Dermis microvascular lymphatic vessel endothelial cell (primary cell): Measurements from ENCODE around the gene TUFT1. TPM values are rescaled to one million over a fixed set of nuclear protein-coding genes. Genes with fewer than 3 reads are reported as not detected.
"Not testable (repeated sequence)": the region's sequence is repeated elsewhere in the genome, so short reads cannot be mapped to it uniquely, and the experiment has no call there.

Experiments
- DNase-seq, 2 donors: peaks; one replicate each; pipeline versions ENCODE4 v3.0.0 to v3.0.0-alpha.2; 2010; ENCODE audit warnings: low read depth in 2 of 2
- total RNA-seq: library from RNA; depleted of rRNA; stranded (reverse); fragments of >200 nt; gene quantifications from 2 replicates; pipeline ENCODE4 v1.2.1, GENCODE V29; 2014

TUFT1 gene
- total RNA-seq, 1 donor from 2014 or later = 3.9 TPM

DNA sequence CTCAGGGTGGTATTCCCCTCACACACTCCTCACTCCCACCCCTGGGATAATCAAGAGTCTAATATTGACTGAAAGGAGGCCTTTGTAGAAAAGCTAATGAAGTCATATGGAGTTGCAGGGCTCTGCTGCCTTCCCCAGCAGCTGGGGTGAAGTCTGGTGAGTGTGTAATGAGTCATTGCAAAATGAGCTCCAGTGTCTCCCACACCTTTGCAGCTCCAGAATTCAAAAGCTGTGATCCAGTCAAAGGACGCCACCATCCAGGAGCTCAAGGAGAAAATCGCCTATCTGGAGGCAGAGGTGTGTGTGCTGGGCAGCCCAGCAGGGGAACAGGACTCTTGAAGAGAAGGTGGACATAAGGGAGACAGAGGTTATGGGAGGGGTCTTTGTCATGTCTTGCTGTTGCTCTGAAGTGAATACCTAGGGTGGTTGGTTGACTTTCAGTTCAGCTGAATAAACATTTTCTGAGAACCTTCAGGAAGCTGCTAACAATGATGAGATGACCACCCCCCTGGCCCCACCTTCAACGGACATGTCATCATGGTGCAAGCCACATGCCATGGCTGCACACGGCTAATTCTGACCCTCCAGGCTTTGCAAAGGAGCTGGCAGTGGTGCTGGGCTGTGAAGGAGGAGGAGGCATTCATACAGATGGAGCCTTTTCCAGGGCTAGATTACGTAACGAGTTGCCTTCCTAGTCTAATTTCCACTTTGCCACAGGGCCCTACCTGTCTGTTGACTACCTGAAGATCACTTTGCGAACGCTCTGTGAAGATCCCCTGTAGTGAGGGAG, 39.5 kb downstream of the TUFT1 start:
- DNase-seq = no peak

DNA sequence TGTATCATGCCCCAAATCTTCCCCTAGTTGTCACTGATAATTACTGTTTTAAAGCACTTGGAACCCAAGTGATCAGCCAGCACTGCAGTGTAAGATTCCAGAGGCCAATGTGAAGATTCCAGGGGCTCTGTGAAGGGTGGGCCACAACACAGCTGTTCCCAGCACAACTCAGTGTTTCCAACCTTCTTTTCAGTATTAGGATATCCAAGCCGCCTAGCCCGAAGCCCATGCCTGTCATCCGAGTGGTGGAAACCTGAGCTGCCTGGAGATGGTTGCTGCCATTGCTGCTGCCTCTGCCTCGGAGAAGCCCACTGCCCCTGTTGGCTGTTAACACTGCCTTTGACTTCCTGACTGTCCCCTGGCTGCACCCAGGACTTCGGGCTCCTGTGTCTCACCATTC, 41.3 kb downstream of the TUFT1 start:
- DNase-seq = no peak

DNA sequence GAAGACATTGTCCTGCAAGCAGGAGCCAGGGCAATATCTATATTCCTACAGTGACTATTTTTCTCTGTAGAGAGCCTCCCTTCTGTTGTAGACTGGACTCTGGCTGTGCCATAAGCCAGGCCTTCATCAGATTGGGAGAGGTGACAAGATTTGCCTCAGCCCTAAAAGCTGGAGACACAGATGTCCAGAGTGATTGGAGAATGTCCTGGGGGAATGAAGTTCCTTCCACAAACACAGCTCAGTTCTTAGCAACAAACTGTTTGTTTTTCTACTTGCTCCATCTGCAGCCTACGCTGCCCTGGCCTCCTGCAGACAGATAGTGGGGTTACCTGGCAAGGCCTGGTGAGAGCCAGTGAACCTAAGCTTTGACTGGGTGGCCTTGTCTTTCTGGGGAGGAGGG, 41.8 kb downstream of the TUFT1 start:
- no peak for DNase-seq

DNA sequence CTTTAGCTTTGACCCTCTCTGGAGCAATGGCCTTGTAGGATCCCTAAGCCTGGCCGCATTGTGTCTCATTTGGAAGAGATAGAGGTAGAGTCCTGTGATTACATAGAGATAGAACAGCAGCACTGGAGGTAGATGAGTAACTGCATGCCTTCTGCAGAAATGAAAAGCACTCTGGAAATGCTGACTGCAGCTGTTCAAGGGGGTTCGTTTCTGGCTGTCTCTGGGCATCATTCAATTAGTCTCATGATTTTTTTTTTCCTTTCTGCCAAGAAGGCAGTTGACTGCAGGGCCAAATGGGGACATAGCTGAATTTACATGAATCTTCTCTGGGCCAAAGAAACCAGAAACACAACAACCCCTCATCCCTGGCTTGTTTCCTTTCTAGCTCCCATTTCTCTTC, 43.7 kb downstream of the TUFT1 start:
- no peak for DNase-seq

DNA sequence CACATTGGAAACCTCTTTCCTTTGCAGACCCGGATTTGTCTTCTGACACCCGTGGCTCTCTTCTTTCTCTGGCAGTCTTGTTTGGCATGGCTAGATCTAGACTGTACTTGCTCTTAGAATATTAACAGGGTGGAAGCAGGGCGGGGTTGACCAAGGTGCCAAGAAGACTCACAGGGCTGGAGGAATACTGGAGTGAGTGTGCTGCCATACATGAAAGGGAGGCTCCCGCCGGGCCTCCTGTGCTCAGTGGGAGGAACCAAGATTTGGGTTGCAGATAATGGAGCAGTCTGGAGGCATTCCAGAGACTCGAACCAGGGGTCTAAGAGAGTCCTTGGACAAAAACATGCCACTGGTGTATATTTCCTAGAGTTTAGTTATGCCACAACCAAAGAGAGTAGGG, 44.2 kb downstream of the TUFT1 start:
- no peak for DNase-seq

DNA sequence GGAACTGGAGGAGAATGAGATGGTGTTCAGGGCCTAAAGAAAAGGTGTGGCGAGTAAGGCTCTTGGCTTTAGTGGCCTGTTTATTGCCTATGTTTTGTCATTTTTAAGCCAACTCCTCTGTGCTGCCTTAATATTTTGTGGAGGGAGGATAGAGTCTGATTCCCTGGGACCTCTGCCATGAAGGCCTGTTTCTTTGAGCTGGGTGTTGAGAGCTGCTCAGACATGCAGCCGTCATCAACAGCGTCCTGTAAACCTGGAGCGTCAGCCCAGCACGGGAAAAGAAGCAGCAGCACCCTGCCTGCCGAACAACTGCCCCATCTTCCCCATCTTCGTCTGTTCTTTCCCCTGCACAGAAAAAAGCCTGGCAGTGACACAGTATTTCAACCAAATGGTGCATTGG, 44.7 kb downstream of the TUFT1 start:
- DNase-seq = no peak

DNA sequence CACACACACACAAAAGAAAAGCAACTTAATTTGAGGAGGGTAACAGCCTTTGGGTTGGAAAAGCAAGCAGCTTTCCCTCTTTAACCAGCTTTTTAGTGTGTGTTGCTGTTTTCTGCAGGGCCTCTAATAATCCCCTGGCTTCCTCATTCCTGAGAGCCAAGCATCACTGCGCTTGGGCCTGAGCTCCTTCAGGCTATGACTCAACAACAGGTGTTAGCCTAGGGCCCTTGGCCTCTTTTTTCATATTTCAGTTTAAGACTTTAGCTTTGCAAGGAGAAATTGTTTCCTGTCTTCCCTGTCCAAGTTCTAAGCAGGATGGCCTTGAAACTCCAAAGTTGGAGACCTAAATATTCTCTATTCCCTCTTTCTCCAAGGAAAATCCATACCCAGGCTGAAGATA, 45.5 kb downstream of the TUFT1 start:
- DNase-seq = peak in 1 of 2 donors; percentile 19

DNA sequence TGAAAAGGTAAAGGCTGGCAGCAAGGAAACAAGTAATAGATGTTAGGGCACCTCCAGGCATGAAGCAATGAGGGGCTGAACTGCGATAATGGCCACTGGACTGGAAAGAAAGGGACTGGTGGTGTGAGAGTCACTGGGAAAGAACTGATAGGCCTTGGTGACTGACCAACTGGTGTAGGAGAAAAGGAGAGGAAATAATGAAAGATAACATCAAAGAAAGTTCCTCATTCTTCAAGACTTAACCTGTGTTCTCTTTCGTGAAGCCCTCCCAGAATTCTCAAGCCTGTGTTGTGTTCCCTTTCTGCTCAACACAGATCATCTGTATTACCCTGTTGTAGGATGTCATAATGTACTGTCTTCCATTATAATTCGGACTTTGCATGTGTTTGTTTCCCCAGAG, 50.9 kb downstream of the TUFT1 start:
- no peak for DNase-seq

DNA sequence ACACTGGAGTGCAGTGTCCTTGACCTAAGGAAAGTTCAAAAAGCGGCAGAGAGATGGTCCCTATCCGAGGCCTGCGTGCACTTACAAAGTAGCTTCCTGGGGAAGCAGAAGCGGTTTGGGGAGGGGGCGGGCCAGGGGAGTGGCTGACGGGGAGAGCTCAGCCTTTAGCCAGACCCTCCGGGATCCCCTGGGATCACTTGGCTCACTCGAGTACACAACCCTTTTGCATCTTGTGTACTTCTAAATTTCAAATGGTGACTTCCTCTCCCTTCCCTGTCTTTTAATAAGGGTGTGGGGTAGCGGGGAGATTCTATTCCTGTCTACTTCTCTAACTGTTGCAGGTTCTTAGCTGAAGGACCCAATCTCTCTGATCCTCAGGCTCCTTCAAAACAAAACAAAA, 53.6 kb downstream of the TUFT1 start:
- no peak for DNase-seq

DNA sequence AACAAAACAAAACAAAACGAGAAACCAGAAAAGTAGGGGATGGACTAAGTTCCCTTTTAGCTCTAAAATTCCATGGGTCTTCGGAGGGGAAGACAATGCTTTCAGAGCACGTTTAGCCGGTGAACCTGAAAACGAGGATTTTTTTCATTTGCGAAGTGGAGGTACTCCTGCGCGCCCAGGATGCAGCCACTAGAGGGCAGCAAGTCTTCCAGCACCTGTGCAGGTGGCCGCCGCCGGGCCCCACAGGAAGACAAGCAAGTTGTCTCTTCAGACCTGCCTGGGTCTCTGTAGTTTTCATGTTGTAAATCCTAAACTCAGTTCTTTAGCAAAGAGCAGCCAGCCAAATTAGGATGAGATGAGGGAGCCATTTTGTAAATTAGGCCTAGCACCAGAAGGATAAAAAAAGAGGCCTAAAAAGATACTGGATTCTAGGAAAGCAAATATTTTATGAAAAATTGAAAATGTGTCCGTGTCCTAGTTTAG, 54.1 kb downstream of the TUFT1 start:
- DNase-seq = peak; percentile 40 to 64

DNA sequence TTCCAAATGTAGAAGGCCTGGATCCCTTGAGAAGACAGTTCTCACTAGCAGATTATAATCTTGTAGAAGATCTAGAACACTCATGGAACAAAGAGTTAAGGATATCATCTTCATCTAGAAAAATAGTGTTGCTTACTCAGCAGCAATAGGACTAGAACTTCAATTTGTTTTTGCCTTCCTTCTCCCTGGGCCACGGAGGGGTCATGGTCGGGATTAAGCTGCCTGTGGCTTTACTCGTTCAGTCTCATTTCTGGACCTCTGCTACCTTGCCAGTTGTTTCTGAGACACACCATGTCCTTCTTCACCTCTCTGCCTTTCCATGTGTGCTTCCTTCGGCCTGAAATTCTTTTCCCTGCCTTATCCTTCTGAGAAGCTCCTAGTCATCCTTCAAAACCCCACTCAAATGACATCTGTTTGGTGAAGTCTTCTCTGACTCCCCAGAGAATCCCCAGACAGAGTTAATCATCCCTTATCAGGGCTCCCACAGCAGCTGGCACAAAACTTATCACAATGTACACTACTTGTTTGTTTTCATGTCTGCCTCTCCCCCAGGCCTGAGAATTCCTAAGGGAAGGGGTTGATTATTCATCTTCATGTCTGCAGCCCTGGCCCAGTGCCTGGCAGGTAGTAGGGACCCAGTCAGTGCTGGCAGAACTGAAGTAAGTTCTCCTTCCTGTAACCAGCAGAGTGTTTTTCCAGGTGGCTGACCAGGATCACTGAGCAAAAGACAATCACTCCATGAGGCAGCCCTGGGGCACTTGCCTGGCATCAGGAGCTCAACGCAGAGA, 56.3 kb downstream of the TUFT1 start:
- peak in 1 of 2 donors; percentile 71 for DNase-seq

DNA sequence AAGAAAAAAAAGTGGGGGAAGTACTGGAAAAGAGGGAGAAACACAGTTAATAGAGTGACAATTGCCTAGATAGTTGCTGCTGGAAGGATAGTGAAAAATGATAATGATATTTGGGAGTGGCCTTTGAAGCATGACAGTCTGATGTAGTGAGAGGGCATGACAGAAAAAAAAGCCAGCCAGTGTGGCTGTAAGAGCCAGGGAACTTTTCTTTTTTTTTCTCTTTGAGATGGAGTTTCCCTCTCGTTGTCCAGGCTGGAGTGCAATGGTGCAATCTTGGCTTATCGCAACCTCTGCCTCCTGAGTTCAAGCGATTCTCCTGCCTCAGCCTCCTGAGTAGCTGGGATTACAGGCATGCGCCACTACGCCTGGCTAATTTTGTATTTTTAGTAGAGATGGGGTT, 62.4 kb downstream of the TUFT1 start:
- not testable (repeated sequence) for DNase-seq

DNA sequence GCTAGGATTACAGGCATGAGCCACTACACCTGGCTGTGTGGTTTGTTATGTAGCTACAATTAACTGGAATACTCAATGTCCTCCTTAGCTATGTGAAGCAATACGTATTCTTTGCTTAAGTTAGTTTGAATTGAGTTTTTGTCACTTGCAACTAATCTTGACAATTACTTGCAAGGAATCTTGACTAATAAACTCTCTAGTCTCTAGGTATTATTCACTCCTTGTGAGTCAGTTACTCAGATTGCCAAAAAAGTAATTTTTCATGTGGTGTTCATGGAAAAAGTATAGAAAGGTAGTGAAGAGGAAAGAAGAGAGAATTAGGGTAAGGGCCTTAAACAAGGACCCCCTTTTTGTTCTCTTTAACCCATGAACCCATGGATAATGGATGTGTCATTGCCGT, 64.2 kb downstream of the TUFT1 start:
- DNase-seq = no peak

DNA sequence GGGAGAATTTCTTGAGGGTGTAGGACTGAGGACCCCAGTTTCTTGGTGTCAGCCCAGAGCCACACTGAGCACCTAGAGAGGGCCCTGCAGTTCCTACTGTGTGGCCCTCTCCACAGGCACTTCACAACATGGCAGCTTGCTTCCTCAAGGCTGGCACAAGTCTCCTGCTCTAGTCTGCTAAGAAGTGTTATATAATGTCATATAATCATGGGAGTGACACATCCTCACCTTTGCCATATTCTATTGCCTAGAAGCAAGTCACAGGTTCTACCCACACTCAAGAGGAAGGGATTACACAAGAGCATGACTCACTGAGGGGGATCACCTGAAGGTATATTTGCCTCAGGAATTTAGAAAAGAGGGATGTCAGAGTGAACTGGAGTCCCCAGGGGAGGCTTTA, 66.3 kb downstream of the TUFT1 start:
- no peak for DNase-seq

DNA sequence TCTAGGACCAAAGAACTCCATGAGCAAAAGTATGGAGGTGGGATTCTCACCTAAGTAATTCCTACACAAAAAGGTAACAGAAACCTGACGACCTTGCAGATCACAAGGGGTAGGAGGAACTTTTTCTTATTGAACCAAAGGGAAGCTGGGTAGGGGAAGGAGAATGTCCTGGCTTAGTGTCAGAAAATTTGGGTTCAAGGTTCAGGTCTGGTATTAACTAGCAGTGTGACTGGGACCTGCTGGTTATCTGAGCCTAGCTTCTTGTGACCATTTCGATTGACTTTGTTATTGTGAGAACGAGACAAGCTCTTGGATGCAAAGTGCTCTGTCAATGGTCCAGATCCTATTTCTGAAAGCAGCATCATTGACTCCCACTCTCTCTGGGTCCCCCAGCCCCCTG, 66.7 kb downstream of the TUFT1 start:
- no peak for DNase-seq

DNA sequence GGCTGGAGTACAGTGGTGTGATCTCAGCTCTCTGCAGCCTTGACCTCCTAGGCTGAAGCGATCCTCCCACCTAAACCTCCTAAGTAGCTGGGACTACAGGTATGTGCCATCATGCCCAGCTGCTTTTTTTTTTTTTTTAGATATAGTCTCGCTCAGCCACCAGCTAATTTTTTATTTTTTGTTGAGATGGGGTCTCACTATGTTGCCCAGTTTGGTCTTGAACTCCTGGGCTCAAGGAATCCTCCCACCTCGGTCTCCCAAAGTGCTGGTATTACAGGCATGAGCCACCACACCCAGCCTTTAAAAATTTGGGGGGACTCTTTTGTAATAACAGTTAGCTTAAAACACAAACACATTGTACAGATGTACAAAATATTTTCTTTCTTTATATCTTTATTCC, 70.0 kb downstream of the TUFT1 start:
- DNase-seq = no peak

DNA sequence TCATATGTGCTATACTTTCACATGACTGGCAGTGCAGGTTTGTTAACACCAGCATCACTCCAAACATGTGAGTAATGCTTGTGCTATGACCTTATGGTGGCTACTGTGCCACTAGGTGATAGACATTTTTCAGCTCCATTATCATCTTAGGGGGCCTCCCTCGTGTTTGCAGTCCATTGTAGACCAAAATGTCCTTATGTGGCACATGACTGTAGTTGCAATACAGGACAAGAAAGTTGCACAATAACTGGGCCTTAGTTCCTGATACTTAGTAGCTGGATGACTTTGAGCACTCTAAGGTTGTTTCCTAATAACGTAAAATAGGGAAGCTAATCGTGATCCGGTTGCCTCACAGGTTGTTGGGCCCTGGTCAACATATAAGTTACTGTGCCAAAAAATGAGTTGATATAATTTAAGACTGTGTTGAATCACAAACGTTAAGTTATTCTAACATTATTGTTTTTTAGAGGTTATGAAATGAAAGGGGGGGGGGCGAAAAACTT, 71.2 kb downstream of the TUFT1 start:
- no peak for DNase-seq

DNA sequence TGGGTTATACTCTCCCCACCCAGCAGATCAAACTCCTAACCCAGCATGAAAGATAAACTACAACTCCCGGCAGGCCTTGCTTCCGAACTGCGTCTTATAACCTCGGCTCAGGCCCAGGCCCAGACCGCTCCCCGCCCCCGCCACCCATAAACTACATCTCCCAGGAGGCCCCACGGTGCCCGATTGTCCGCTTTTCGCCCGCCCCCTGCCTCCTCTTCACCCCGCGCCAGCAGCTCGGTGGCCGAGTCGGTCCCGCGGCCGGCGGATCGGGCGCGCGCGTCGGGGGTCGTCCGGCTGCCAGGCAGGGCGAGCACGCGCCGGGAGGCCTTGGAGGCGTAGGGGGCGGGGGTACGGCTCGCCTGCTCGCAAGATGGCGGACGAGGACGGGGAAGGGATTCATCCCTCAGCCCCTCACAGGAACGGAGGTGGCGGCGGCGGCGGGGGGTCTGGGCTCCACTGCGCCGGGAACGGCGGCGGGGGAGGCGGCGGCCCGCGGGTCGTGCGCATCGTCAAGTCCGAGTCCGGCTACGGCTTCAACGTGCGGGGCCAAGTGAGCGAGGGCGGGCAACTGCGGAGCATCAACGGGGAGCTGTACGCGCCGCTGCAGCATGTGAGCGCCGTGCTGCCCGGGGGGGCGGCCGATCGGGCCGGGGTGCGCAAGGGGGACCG, 71.9 kb downstream of the TUFT1 start, which contains the start of gene SNX27:
SNX27 (plus strand) TSS at position 219 of the 669 bp plus-strand sequence; CDS start at position 371, 152 bp downstream.
- DNase-seq = peak; percentile 78 to 95

DNA sequence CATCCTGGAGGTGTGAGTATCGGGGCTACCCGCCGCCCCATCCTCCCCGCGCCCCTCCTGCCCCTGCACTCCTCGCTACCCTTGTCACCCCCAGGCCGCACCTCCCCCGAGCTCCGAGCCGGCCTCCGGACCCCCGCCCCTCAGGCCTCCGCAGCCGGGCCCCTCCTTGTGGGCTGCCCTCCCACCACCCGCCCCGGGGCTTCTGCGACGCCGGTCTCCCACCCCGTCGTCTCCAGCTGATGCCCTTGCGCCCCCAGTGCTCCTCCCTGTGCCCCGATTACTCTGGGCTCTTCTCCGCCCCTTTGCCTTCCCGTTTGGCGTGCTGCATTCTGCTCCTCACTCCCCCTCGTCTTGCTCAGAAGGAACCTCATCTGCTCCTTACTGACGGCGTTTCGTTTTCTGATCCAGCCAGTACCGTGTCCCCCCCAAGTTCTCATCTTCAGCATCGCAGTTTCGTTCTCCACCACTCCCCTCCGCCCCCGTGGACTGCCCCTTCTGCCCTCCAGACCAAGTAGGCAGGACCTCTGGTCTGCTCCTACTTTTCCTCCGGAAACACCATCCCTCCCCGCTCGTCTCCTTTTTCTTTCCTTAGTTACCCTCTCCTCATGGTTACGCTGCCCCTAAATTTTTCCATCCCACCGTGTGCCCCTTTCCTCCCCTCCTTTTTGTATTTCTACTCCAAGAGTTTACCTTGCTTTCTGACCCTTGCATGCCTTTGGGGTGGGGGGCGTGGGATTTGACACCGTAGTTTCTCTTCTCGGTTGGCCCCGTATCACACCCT, 72.6 kb downstream of the TUFT1 start:
- peak in 1 of 2 donors; percentile 19 for DNase-seq

DNA sequence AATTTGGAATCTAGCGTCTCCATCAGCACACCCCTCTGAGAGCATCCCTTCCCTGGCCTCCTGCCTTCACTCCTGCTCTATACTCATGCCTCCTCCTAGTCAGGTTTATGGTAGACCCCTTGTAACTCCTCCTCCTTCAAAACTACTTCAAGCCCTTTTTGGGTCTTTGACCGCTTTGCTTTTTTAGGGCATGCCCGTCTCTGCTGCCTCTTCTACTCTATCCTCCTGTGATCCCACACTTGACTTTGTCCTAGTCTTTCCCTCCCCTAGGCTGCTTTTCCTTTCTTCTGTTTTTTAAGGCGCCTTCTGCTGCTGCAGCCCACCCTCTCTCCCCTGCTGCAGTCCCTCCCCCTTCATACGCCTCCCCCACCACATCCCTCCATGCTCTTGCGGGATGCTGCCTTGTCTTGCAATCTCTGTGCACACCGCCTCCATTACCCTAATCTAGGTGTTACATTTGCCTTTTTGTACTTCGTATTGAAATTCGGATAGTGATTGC, 73.2 kb downstream of the TUFT1 start:
- no peak for DNase-seq
